Testis (tissue), 3 donors: Measurements from ENCODE around the gene LCE2D. TPM values are rescaled to one million over a fixed set of nuclear protein-coding genes. Genes with fewer than 3 reads are reported as not detected.

Experiments used
- DNase-seq: peaks from one replicate; pipeline ENCODE4 v3.0.0-alpha.2; 2019
- H3K27ac ChIP-seq, 2 donors: fragments of 200-600 bp; sonication (generic); one replicate each; pipeline ENCODE4 v1.5.1; 2019
- H3K27me3 ChIP-seq: fragments of 200-600 bp; sonication (generic); one replicate; pipeline ENCODE4 v1.5.1; 2019
- H3K36me3 ChIP-seq: fragments of 200-600 bp; sonication (generic); one replicate; pipeline ENCODE4 v1.5.1; 2017; ENCODE audit warnings: low read depth; ENCODE audit errors: missing control alignments
- H3K4me1 ChIP-seq: fragments of 200-600 bp; sonication (generic); one replicate; pipeline ENCODE4 v1.5.1; 2019
- H3K4me3 ChIP-seq, 2 donors: fragments of 200-600 bp; sonication (generic); one replicate each; pipeline ENCODE4 v1.5.1; 2017 to 2019
- H3K9me3 ChIP-seq: fragments of 200-600 bp; sonication (generic); one replicate; pipeline ENCODE4 v1.5.1; 2017
- CTCF ChIP-seq, 3 experiments: fragments of 450-650 bp in 2 of 3; fragments of 200-600 bp in 1 of 3; sonication (generic) in 1 of 3; IDR thresholded peaks; one replicate each; pipeline ENCODE4 v1.5.1; 2016 to 2019; ENCODE audit warnings: antibody characterized with exemption in 3 of 3, mild to moderate bottlenecking in 2 of 3, moderate library complexity in 1 of 3
- POLR2A ChIP-seq: fragments of 450-650 bp; IDR thresholded peaks from one replicate; pipeline ENCODE4 v1.6.1; 2017; ENCODE audit warnings: antibody characterized with exemption, mild to moderate bottlenecking, moderate library complexity
- WGBS, 2 donors: methylation state at CpG; one replicate each; pipeline ENCODE4 v1.1.5; 2018; 5-methylcytosine and 5-hydroxymethylcytosine counted together
- intact Hi-C: fragments of 100-400 bp; cut with DNase I; formaldehyde crosslinking; loops from one replicate; pipeline ENCODE4 v1.15.1; 2023; ENCODE audit warnings: low total_unique reads
- polyA plus RNA-seq: library from polyadenylated mRNA; stranded (reverse); fragments of 350-450 nt; fragmentation: Illumina TruSeq; extraction: RNeasy Lipid Tissue Mini Kit (QIAGEN cat#74804); gene quantifications from one replicate; pipeline ENCODE4 v1.2.3, GENCODE V29; 2014; ENCODE audit warnings: low read depth, low replicate concordance; ENCODE audit not compliant: insufficient read depth
- total RNA-seq, 2 donors: library from RNA; depleted of rRNA; stranded (reverse); fragments of >200 nt; gene quantifications; one replicate each; pipeline ENCODE4 v1.2.3, GENCODE V29; 2016

Gene LCE2D
- total and polyA plus RNA-seq, 3 donors from 2014 or later = not detected

GRCh38 chr1:152645146-152645545 lies 18.0 kb upstream of the LCE2D start:
- Histone ChIP-seq H3K4me1 (no peaks in the 10 kb centered on the region), H3K36me3 (no peaks in the 10 kb centered on the region), H3K27ac (no peak overlapping the region), H3K27me3 (no peaks in the 10 kb centered on the region), H3K4me3 (no peak overlapping the region), H3K9me3 (no peaks in the 10 kb centered on the region)
- no peak for DNase-seq
- no peak for TF ChIP-seq CTCF (IDR thresholded peaks at IDR 0.05)
- TF ChIP-seq POLR2A = no peak
- 66 to 74% methylated on average over 3 of the region's 3 CpGs for whole genome bisulfite sequencing, 2 donors
- intact Hi-C loops = no loop called here

DNA sequence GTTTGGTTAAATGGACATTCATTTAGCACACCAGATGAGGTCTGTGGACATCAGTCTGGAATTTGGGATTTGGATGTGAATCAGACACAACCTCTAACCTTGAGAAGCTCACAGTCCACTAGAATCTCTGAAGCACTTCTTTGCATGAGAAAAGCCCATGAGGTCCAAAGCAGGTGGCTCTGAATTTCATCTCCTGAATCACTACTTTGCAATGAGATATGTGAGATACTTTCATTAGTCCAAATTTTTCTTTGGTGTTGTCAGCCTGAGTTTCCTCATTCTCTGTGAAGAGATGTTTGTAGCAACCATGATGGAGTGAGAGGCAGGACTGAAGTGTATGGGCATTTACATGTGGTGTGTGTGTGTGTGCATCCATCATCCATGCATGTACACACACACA lies 16.5 kb upstream of the LCE2D start:
- TF ChIP-seq POLR2A (no peak), CTCF (IDR thresholded peaks at IDR 0.05) (no peak)
- no peaks in the 10 kb centered on the region for H3K9me3 ChIP-seq
- DNase-seq = no peak
- no peak overlapping the region for H3K27ac ChIP-seq
- intact Hi-C loops = no loop called here
- no peaks in the 10 kb centered on the region for H3K4me1 ChIP-seq
- no peak overlapping the region for H3K4me3 ChIP-seq
- H3K36me3 ChIP-seq = no peaks in the 10 kb centered on the region
- no peaks in the 10 kb centered on the region for H3K27me3 ChIP-seq

GRCh38 chr1:152654110-152654509 lies 9.1 kb upstream of the LCE2D start:
- no peak overlapping the region for H3K4me3 ChIP-seq
- intact Hi-C loops = no loop called here
- DNase-seq = peak; percentile 77
- no peaks in the 10 kb centered on the region for H3K36me3 ChIP-seq
- TF ChIP-seq POLR2A = no peak
- TF ChIP-seq CTCF (IDR thresholded peaks at IDR 0.05) = peak in 2 of 3 experiments; percentile 38 to 69
- no peaks in the 10 kb centered on the region for H3K9me3 ChIP-seq
- no peak overlapping the region for H3K27ac ChIP-seq
- 24 to 27% methylated on average over 10 of the region's 10 CpGs for WGBS, 2 donors
- H3K4me1 ChIP-seq = no peaks in the 10 kb centered on the region
- no peaks in the 10 kb centered on the region for H3K27me3 ChIP-seq

DNA sequence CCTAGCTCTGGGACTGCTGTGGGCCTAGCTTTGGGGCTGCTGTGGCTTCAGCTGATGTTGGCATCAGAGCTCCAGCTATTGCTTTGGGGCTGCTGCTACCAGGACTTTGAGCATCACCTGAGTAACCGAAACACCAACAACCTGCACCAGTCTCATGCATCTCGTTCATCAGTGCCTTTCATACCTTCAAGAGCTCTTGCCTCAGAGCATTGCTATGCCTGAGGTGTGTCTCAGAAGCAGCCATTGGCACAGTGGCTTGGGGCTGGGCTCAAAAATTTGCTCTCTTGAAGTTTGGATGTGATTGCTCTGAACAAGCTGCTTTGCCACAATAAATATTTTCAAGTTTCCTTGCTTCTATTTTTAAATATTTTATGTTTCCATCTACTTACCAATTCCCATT lies 6.7 kb upstream of the LCE2D start:
- intact Hi-C loops = no loop called here

More for the DNA sequence above, 6.7 kb upstream of the LCE2D start:
- Histone ChIP-seq H3K9me3 (no peaks in the 10 kb centered on the region), H3K36me3 (no peaks in the 10 kb centered on the region), H3K4me1 (no peaks in the 10 kb centered on the region), H3K4me3 (no peak overlapping the region), H3K27ac (no peak overlapping the region), H3K27me3 (no peaks in the 10 kb centered on the region)
- no peak for DNase-seq
- TF ChIP-seq CTCF (IDR thresholded peaks at IDR 0.05) = no peak
- TF ChIP-seq POLR2A = no peak
- 90 to 91% methylated on average over 2 of the region's 2 CpGs for WGBS, 2 donors
